ENCODE measurements around the gene SLC25A26. TPM values are rescaled to one million over a fixed set of nuclear protein-coding genes. Genes with fewer than 3 reads are reported as not detected.
A peak's percentile ranks its signal among the peaks of the same experiment; 100 is the strongest.

Gene SLC25A26
- total RNA-seq, 4 donors from 2014 or later: 20.1 to 44.4 (median 23.2) TPM

- no peak for DNase-seq (ENCODE audit: low spot score in 2 of 2)
- no peak overlapping the region for H3K27ac ChIP-seq
- no peak for TF ChIP-seq POLR2A (IDR thresholded peaks at IDR 0.05)
- TF ChIP-seq, protein P1, sequence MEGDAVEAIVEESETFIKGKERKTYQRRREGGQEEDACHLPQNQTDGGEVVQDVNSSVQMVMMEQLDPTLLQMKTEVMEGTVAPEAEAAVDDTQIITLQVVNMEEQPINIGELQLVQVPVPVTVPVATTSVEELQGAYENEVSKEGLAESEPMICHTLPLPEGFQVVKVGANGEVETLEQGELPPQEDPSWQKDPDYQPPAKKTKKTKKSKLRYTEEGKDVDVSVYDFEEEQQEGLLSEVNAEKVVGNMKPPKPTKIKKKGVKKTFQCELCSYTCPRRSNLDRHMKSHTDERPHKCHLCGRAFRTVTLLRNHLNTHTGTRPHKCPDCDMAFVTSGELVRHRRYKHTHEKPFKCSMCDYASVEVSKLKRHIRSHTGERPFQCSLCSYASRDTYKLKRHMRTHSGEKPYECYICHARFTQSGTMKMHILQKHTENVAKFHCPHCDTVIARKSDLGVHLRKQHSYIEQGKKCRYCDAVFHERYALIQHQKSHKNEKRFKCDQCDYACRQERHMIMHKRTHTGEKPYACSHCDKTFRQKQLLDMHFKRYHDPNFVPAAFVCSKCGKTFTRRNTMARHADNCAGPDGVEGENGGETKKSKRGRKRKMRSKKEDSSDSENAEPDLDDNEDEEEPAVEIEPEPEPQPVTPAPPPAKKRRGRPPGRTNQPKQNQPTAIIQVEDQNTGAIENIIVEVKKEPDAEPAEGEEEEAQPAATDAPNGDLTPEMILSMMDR (IDR thresholded peaks at IDR 0.05): no peak
- no peak for TF ChIP-seq EP300 (IDR thresholded peaks at IDR 0.05)
- H3K9me3 ChIP-seq: peaks cover 0 to 7% (median 2%) of the 10 kb centered on the region in 4 donors
- no peaks in the 10 kb centered on the region for H3K27me3 ChIP-seq
- H3K4me1 ChIP-seq: peaks cover 0 to 20% (median 0%) of the 10 kb centered on the region in 4 donors
- H3K36me3 ChIP-seq: peaks cover 0 to 11% (median 0%) of the 10 kb centered on the region in 3 donors
- no peak overlapping the region for H3K4me3 ChIP-seq
- WGBS, 2 donors: 85 to 90% methylated on average over 9 of the region's 9 CpGs
These were observed 123.6 kb downstream of the SLC25A26 start for GRCh38 chr3:66344391-66344811.

- Histone ChIP-seq H3K9me3 (peaks cover 0 to 7% (median 2%) of the 10 kb centered on the region in 4 donors), H3K27me3 (no peaks in the 10 kb centered on the region), H3K4me3 (no peak overlapping the region), H3K4me1 (peaks cover 0 to 26% (median 0%) of the 10 kb centered on the region in 4 donors), H3K27ac (peak overlapping the region in 1 of 4 donors; percentile 12), H3K36me3 (peaks cover 0 to 11% (median 0%) of the 10 kb centered on the region in 3 donors)
- whole genome bisulfite sequencing, 2 donors: 85 to 91% methylated on average over 8 of the region's 8 CpGs
- TF ChIP-seq EP300 (IDR thresholded peaks at IDR 0.05): no peak
- TF ChIP-seq POLR2A (IDR thresholded peaks at IDR 0.05): no peak
- TF ChIP-seq, protein P1 (IDR thresholded peaks at IDR 0.05): no peak
- no peak for DNase-seq (ENCODE audit: low spot score in 2 of 2)
These were observed 124.2 kb downstream of the SLC25A26 start for GRCh38 chr3:66344848-66345578.

GRCh38 chr3:66348704-66349103 lies 127.9 kb downstream of the SLC25A26 start:
- peak in 1 of 2 donors; percentile 62 for TF ChIP-seq EP300 (IDR thresholded peaks at IDR 0.05)
- TF ChIP-seq, protein P1 (IDR thresholded peaks at IDR 0.05): no peak
- Histone ChIP-seq H3K27ac (peak overlapping the region in 2 of 4 donors; percentile 41 to 55), H3K4me3 (no peak overlapping the region), H3K4me1 (peaks cover 0 to 32% (median 0%) of the 10 kb centered on the region in 4 donors), H3K36me3 (peaks cover 0 to 11% (median 0%) of the 10 kb centered on the region in 3 donors), H3K27me3 (no peaks in the 10 kb centered on the region), H3K9me3 (peaks cover 0 to 3% (median 0%) of the 10 kb centered on the region in 4 donors)
- no peak for DNase-seq (ENCODE audit: low spot score in 2 of 2)
- WGBS, 2 donors: 45 to 46% methylated on average over 3 of the region's 3 CpGs

DNA sequence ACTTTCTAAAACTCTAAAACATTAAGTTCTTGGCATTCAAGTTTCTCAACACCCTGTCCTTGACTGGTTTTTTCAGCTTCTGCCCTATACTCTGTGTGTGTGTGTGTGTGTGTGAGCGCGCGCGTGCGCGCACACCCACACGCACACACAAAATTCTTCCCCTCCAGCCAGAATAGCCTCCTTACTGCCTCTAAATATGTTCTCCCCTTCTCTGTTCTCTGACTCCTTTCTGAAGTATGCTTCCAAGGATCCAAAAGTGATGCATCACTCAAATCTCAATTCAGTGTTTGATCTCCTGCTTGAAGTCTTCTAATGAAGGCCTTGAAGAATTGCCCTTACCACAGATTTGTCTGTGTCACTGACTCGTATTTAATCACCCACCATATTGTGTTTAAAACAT lies 129.8 kb downstream of the SLC25A26 start:
- Histone ChIP-seq H3K4me1 (peaks cover 0 to 42% (median 0%) of the 10 kb centered on the region in 4 donors), H3K27ac (peak overlapping the region in 2 of 4 donors; percentile 41 to 55), H3K27me3 (no peaks in the 10 kb centered on the region), H3K4me3 (no peak overlapping the region), H3K9me3 (peaks cover 0 to 3% (median 0%) of the 10 kb centered on the region in 4 donors), H3K36me3 (peaks cover 0 to 11% (median 0%) of the 10 kb centered on the region in 3 donors)
- DNase-seq (ENCODE audit: low spot score in 2 of 2): no peak
- WGBS, 2 donors: 88 to 92% methylated on average over 8 of the region's 8 CpGs
- TF ChIP-seq POLR2A (IDR thresholded peaks at IDR 0.05) (no peak), EP300 (IDR thresholded peaks at IDR 0.05) (no peak)
- TF ChIP-seq, protein P1 (IDR thresholded peaks at IDR 0.05): no peak

DNA sequence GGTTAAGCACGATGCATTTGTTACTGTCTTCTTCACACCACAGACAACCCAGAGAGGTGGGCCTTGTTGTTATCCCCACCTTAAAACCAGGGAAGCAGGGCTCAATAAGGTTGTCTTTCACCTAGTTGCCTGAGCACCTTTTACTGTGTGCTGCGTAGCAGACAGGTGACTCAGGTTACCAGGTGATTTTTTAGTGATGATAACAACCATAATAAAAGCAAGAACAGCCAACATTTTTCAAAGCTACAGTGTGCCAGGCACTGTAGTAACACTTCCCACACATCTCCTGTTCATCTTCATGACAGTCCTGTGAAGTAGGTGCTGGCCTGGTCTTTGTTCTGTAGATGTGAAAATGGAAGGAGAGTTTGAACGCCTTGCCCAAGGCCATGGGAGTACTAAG lies 132.2 kb downstream of the SLC25A26 start:
- Histone ChIP-seq H3K4me1 (peaks cover 0 to 46% (median 0%) of the 10 kb centered on the region in 4 donors), H3K36me3 (no peaks in the 10 kb centered on the region), H3K9me3 (no peaks in the 10 kb centered on the region), H3K4me3 (no peak overlapping the region), H3K27me3 (no peaks in the 10 kb centered on the region), H3K27ac (no peak overlapping the region)
- TF ChIP-seq, protein P1 (IDR thresholded peaks at IDR 0.05): no peak
- no peak for TF ChIP-seq EP300 (IDR thresholded peaks at IDR 0.05)
- TF ChIP-seq POLR2A (IDR thresholded peaks at IDR 0.05): no peak
- 91 to 96% methylated on average over 3 of the region's 3 CpGs for WGBS, 2 donors
- DNase-seq (ENCODE audit: low spot score in 2 of 2): no peak

All from tibial nerve (tissue), 4 donors.